ENCODE data around the gene LVRN.

GRCh38 chr5:115930630-115931337 lies 31.5 kb upstream of the LVRN start:
- no peak for TF ChIP-seq CTCF (IDR thresholded peaks at IDR 0.05)
- no peak for TF ChIP-seq POLR2A (IDR thresholded peaks at IDR 0.05)
- TF ChIP-seq POLR2AphosphoS5 (IDR thresholded peaks at IDR 0.05), result no peak
